Measurements from ENCODE around the gene RAB3C.

The RAB3C gene

DNA sequence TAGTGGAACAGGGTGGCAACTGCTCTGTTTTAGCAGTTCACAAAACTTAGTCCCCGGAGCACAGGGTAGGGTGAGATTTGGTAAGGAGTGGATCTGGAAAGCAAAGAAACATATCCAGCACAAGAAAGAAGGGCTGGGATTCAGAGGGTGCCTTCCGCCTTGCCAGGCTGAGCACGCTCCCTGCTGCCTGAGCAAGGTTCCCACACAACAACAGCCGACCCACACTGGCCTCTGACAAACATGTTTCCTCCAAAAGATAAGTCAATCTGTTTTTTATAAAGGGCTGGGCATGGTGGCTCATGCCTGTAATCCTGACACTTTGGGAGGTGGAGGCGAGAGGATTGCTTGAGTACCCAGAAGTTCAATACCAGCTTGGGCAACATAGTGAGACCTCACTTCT, 45.8 kb downstream of the RAB3C start:
- DNase-seq (ENCODE audit: low spot score in 2 of 2) = no peak

DNA sequence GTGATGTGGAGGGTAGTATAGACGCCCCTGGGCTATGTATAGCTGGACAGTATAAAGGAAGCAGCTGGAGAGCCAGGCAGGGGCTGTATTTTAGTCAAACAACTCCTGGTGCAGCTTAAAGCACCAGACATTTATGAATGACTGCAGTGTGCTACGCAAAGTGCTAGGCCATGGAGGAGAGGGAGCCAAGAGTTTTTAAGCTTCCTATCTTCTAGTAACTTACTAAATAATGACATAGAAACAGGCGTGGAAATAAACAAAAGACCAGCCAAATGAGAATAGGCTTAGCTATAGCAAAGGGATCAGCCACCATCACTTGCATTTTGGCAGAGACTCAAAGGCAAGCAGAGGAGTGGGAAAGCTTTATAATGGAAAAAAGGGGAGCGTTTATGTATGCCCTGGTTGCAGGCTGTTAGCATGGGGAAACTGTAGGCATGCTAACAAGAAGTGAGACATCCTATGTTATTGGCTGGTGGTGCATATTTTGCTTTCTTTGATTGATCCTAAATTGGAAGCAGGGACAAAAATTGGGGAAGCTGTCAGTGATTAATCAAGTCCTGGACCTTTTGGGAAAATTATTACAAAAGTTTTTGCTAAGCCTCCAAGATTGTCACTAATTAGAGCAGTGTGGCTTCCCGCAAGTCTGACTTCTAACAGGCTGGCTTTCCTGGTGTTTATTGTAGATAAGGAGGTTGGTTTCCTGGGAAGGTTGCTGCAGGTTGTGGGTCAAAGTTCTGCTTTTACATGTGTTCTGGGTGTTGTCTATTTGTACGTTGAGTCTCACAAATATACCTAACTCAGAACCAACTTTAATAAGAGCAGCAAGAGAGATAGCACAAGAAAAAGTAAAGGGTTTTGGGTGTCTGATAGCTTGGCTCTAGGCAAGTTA, 46.6 kb downstream of the RAB3C start:
- in situ Hi-C loops (cut with MboI; ENCODE audit: low sequenced_read_pairs) = no loop called here
- no peak for DNase-seq (ENCODE audit: low spot score in 2 of 2)
- no peak overlapping the region for H3K4me3 ChIP-seq
- H3K9me3 ChIP-seq = no peaks in the 10 kb centered on the region
- H3K4me1 ChIP-seq = no peaks in the 10 kb centered on the region
- no peaks in the 10 kb centered on the region for H3K36me3 ChIP-seq (replicated peaks)
- H3K27me3 ChIP-seq (ENCODE audit: low read depth) = no peaks in the 10 kb centered on the region

More for the DNA sequence above, 45.8 kb downstream of the RAB3C start:
- H3K36me3 ChIP-seq (replicated peaks) = no peaks in the 10 kb centered on the region
- no peak overlapping the region for H3K4me3 ChIP-seq
- no peaks in the 10 kb centered on the region for H3K4me1 ChIP-seq
- no peaks in the 10 kb centered on the region for H3K27me3 ChIP-seq (ENCODE audit: low read depth)
- in situ Hi-C loops (cut with MboI; ENCODE audit: low sequenced_read_pairs) = no loop called here
- H3K9me3 ChIP-seq = no peaks in the 10 kb centered on the region

DNA sequence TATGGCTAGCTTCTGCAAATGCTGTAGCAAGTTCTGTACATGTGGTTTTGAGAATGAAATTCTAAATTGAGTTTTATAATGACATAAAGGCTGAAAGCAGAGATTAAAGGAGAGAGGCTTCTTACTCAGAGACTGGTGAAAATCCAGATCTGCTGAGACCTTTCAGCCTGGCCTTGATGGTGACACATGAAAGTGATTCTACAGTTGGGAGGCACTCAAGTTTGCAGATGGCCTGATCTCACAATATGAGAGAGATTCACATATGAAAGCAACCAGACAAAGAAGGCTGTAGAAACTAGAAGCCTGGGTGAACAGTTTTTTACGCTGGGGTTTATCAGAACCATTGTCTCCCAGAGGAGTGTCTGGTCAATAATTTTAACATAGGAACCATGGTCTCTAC, 49.0 kb downstream of the RAB3C start:
- H3K4me3 ChIP-seq = no peak overlapping the region
- no peaks in the 10 kb centered on the region for H3K9me3 ChIP-seq
- no peak for DNase-seq (ENCODE audit: low spot score in 2 of 2)
- no peaks in the 10 kb centered on the region for H3K27me3 ChIP-seq (ENCODE audit: low read depth)
- no peaks in the 10 kb centered on the region for H3K4me1 ChIP-seq
- H3K36me3 ChIP-seq (replicated peaks) = no peaks in the 10 kb centered on the region
- in situ Hi-C loops (cut with MboI; ENCODE audit: low sequenced_read_pairs) = no loop called here

DNA sequence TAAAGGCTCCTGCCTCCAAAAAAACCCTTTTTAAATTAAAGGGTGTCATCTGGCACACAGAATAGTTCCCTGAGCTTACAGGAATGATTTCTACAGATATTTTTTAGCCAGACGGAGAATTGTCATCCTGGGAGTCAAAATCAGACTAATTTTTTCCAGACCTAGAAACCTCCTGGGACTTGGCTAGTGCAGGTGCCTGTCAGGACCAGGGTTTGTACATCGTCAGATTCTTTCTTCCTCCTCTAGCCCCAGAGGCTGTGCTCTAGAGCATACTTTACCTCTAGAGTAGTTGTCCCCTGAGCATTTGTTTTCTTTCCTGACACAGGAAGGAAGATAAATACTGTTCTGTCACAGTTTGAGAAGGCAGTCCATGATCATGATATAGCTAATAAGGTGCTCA, 52.5 kb downstream of the RAB3C start:
- Histone ChIP-seq H3K36me3 (replicated peaks) (no peaks in the 10 kb centered on the region), H3K9me3 (no peaks in the 10 kb centered on the region), H3K4me3 (no peak overlapping the region), H3K27me3 (ENCODE audit: low read depth) (no peaks in the 10 kb centered on the region), H3K4me1 (no peaks in the 10 kb centered on the region)
- DNase-seq (ENCODE audit: low spot score in 2 of 2) = no peak
- in situ Hi-C loops (cut with MboI; ENCODE audit: low sequenced_read_pairs) = no loop called here

DNA sequence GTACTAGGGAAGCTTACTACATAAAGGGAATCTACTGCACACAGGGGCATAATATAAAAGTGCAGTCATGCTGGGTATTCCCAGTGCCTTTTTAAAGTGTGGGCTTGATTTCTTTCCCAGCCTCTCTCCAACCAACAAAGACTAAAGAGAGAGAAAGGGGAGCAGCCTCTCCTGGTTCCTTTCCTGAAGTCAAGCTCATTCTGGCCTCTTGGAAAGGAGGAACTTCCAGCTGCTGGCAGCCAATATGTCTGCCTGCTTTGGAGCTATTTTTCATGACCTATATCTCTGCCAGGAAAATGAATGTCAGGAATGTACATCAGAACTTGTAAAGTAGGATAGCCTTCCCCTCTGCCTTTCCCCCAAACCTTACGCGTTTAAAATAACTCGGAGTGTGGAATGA, 57.1 kb downstream of the RAB3C start:
- DNase-seq (ENCODE audit: low spot score in 2 of 2) = no peak
- in situ Hi-C loops (cut with MboI; ENCODE audit: low sequenced_read_pairs) = no loop called here
- Histone ChIP-seq H3K9me3 (no peaks in the 10 kb centered on the region), H3K36me3 (replicated peaks) (no peaks in the 10 kb centered on the region), H3K27me3 (ENCODE audit: low read depth) (no peaks in the 10 kb centered on the region), H3K4me3 (no peak overlapping the region), H3K4me1 (no peaks in the 10 kb centered on the region)

DNA sequence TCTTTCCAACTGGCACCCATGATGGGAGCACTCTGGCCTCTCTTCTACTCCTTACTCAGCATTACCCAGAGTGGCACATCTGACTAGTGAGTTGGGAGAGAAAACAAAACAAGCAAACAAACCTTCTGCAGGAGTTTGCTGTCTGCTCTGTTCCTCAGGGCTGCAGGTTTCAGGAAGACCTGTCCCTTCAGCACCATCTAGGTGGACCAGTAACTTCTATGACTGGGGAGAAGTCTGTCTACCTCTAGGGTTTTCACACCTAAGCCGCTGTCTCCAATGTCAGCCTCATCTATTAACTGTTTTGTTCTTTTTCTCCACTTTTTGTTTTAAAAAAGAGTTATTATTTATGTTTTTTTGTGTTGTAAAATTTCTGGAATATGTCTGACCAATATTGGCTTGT, 58.7 kb downstream of the RAB3C start:
- H3K36me3 ChIP-seq (replicated peaks) = no peaks in the 10 kb centered on the region
- no peaks in the 10 kb centered on the region for H3K4me1 ChIP-seq
- no peak for DNase-seq (ENCODE audit: low spot score in 2 of 2)
- H3K27me3 ChIP-seq (ENCODE audit: low read depth) = no peaks in the 10 kb centered on the region
- H3K4me3 ChIP-seq = no peak overlapping the region
- in situ Hi-C loops (cut with MboI; ENCODE audit: low sequenced_read_pairs) = no loop called here
- no peaks in the 10 kb centered on the region for H3K9me3 ChIP-seq

DNA sequence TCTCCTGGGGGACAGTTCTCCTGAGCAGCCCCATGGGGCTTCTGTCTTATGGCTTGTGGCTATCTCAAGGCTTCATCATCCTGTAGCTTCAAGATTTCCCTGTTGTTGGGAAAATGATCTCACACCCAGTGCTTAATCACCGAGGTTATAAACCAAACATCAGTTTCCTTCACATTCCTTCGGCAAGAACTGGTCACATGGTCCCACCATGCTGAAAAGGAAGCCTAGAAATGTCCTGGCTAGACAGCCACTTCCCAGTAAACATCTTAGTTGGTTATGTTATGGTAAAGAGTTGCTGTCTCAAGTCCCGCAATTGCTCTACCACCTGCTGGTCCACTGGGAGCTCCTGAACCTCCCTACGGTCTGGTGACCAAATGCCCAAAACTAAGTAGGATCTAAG, 66.0 kb downstream of the RAB3C start:
- H3K4me3 ChIP-seq = no peak overlapping the region
- no peaks in the 10 kb centered on the region for H3K4me1 ChIP-seq
- H3K36me3 ChIP-seq (replicated peaks) = no peaks in the 10 kb centered on the region
- H3K9me3 ChIP-seq = no peaks in the 10 kb centered on the region
- no peaks in the 10 kb centered on the region for H3K27me3 ChIP-seq (ENCODE audit: low read depth)
- in situ Hi-C loops (cut with MboI; ENCODE audit: low sequenced_read_pairs) = no loop called here
- DNase-seq (ENCODE audit: low spot score in 2 of 2) = no peak

DNA sequence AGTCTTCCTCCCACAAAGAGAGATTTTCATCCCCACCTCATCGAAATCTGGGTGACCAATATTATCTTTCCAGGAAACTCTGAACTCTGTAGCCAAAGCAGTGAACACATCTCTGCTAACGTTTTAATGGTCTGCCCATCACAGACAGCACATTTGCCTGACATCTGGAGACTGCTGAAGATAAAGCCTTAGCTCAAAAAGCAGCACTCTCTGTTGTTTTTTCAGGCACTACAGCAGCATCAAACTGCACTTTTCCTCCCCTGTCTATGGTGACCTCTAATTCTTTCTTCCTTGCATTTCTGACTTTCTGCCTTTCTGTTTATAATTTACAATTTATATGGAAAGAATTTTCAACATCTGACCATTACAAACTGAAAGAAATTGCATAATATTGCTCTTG, 66.8 kb downstream of the RAB3C start:
- Histone ChIP-seq H3K9me3 (no peaks in the 10 kb centered on the region), H3K36me3 (replicated peaks) (no peaks in the 10 kb centered on the region), H3K27me3 (ENCODE audit: low read depth) (no peaks in the 10 kb centered on the region), H3K4me1 (no peaks in the 10 kb centered on the region), H3K4me3 (no peak overlapping the region)
- no peak for DNase-seq (ENCODE audit: low spot score in 2 of 2)
- in situ Hi-C loops (cut with MboI; ENCODE audit: low sequenced_read_pairs) = no loop called here

DNA sequence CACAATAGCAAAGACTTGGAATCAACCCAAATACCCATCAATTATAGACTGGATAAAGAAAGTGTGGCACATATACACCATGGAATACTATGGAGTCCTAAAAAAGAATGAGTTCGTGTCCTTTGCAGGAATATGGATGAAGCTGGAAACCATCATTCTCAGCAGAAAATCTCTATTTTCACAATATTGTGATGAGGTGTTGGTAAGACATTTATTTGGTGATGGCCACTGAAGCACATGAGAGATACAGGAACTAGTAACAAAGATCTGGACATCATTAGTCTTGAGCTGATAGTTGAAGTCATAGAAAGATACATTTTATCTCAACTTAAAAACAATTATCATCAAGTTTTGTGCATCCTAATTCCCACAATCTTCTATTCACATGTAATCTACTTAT, 70.6 kb downstream of the RAB3C start:
- H3K4me1 ChIP-seq = no peaks in the 10 kb centered on the region
- H3K9me3 ChIP-seq = no peaks in the 10 kb centered on the region
- no peaks in the 10 kb centered on the region for H3K36me3 ChIP-seq (replicated peaks)
- no peaks in the 10 kb centered on the region for H3K27me3 ChIP-seq (ENCODE audit: low read depth)
- no peak for DNase-seq (ENCODE audit: low spot score in 2 of 2)
- in situ Hi-C loops (cut with MboI; ENCODE audit: low sequenced_read_pairs) = no loop called here
- no peak overlapping the region for H3K4me3 ChIP-seq

DNA sequence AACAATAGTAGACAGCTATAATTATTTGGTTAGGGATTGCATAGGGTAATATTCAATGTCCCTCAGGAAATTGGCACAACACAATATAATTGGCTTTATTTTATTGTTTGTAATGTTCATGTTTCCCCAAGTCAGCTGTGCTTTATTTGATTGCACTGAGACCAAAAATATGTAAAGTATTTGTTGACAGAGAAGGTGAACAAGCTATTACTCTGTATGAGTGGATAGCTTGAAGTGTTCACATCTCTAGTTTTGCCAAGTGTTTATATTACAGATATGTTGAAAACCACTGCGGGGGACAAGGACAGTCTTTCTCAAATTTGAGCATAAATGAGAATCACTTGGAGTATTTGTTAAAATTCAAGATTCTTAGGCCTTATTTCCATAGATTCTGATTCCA, 83.3 kb downstream of the RAB3C start:
- in situ Hi-C loops (cut with MboI; ENCODE audit: low sequenced_read_pairs) = no loop called here
- Histone ChIP-seq H3K27me3 (ENCODE audit: low read depth) (no peaks in the 10 kb centered on the region), H3K4me1 (no peaks in the 10 kb centered on the region), H3K4me3 (no peak overlapping the region), H3K36me3 (replicated peaks) (no peaks in the 10 kb centered on the region), H3K9me3 (no peaks in the 10 kb centered on the region)
- no peak for DNase-seq (ENCODE audit: low spot score in 2 of 2)

DNA sequence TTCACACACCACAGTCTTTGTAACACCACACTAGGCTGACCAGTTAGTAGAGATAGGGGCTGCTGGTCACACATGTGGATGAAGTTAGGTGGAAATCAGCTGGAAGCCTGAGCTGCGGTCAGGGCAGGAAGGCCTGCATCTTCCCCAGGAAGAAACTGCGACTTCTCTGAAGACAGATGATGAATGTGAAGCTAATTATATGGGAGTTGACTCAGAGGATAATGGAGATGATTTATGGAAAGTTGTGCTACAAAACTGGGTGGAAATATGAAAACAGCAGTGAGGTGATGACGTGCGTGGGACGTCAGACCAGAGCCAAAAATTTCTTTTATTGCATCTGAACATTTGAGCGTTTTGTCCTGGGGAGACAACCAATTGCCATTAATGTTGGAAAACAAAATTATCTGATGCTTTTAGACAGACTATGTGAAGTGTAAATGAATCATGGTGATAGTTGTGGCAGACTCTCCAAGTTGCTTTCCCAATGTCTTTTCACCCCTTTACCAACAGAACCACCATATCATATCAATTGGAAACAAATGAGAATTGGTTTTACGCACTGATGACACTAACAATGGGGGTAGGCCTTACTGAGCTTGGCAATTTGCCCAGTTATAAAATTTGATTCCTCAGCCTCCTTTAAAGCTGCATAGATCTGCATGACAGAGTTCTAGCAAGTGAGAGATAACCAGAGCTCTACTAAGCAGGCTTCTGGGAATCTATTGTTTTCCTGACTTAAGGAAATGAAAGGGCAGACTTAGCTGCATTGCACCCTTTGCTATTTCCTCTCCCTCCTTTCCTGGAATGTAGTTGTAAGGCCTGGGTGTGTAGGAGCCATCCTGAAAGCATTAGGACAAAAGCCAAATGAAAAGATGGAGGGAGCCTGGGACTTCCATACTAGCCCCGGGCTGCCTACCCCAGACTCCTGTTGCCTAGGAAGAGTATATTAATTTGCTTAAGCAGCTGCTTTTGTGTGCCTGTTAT, 84.0 kb downstream of the RAB3C start:
- H3K4me1 ChIP-seq = no peaks in the 10 kb centered on the region
- DNase-seq (ENCODE audit: low spot score in 2 of 2) = no peak
- no peaks in the 10 kb centered on the region for H3K9me3 ChIP-seq
- in situ Hi-C loops (cut with MboI; ENCODE audit: low sequenced_read_pairs) = no loop called here
- no peaks in the 10 kb centered on the region for H3K36me3 ChIP-seq (replicated peaks)
- no peak overlapping the region for H3K4me3 ChIP-seq
- no peaks in the 10 kb centered on the region for H3K27me3 ChIP-seq (ENCODE audit: low read depth)

DNA sequence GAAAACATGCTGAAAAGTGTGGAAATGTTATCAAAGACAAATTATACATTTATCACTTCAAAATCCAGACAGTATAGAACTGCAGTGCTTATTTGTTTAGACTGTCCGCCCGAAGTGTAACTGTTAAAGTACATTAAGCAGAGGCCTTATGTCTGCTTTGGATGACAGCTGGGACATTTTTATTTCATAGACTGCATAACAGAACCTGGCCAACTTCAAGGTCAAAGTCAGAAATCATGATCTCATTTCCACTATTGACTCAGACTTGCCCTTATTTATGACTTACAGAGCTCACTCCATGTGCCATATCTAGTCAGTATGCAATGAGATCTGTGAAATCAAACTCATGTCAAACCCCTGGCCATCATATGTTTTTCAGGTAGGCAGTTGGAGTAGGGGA, 87.7 kb downstream of the RAB3C start:
- DNase-seq (ENCODE audit: low spot score in 2 of 2) = no peak
- H3K4me3 ChIP-seq = no peak overlapping the region
- in situ Hi-C loops (cut with MboI; ENCODE audit: low sequenced_read_pairs) = no loop called here
- no peaks in the 10 kb centered on the region for H3K36me3 ChIP-seq (replicated peaks)
- H3K27me3 ChIP-seq (ENCODE audit: low read depth) = no peaks in the 10 kb centered on the region
- no peaks in the 10 kb centered on the region for H3K9me3 ChIP-seq
- no peaks in the 10 kb centered on the region for H3K4me1 ChIP-seq

DNA sequence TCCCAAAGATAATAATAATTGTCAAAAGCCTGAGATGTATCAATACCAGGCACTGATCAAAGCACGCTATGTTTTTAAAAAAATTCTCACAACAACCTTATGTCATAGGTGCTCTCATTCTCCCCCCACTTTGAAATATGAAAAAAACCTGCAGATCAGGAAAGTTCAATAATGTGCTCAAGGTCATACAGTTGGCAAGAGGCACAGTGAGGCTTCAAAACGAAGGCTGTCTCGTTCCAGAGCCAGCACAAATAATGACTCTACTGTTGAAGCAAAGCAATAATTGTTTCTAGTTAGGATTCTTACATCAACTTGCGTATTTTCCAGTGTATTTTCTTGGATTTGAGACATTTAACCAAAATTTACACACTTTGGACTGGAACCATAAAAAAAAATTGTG, 88.3 kb downstream of the RAB3C start:
- Histone ChIP-seq H3K9me3 (no peaks in the 10 kb centered on the region), H3K4me3 (no peak overlapping the region), H3K36me3 (replicated peaks) (no peaks in the 10 kb centered on the region), H3K4me1 (no peaks in the 10 kb centered on the region), H3K27me3 (ENCODE audit: low read depth) (no peaks in the 10 kb centered on the region)
- no peak for DNase-seq (ENCODE audit: low spot score in 2 of 2)
- in situ Hi-C loops (cut with MboI; ENCODE audit: low sequenced_read_pairs) = no loop called here

DNA sequence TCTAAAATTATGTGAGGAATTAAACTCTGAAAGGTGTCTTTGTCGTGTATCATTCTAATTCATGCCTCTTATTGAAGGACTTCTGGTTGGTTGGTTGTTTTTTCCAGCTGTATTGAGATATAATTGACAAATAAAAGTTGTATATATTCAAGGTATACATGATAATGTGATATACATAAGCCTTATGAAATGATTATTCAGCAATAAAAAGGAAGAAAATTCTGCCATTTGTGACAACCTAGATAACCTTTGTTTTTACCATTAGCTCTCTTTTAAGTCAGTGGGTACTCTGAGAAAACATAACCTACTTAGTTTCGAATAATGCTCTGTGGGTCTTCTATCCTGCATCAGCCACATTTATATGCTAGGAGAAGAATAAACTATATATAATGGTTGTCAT, 89.6 kb downstream of the RAB3C start:
- no peaks in the 10 kb centered on the region for H3K27me3 ChIP-seq (ENCODE audit: low read depth)
- DNase-seq (ENCODE audit: low spot score in 2 of 2) = no peak
- H3K36me3 ChIP-seq (replicated peaks) = no peaks in the 10 kb centered on the region
- in situ Hi-C loops (cut with MboI; ENCODE audit: low sequenced_read_pairs) = no loop called here
- H3K9me3 ChIP-seq = no peaks in the 10 kb centered on the region
- no peaks in the 10 kb centered on the region for H3K4me1 ChIP-seq
- no peak overlapping the region for H3K4me3 ChIP-seq

Measured in HAP-1 (cell line).